NK-92 (cell line): Measurements from ENCODE around the gene BEND7.

ENCODE experiments used
- DNase-seq: peaks from one replicate; lab custom pipeline; 2025; ENCODE audit not compliant: unreplicated experiment; lab: John Stamatoyannopoulos, UW

BEND7 gene

DNA sequence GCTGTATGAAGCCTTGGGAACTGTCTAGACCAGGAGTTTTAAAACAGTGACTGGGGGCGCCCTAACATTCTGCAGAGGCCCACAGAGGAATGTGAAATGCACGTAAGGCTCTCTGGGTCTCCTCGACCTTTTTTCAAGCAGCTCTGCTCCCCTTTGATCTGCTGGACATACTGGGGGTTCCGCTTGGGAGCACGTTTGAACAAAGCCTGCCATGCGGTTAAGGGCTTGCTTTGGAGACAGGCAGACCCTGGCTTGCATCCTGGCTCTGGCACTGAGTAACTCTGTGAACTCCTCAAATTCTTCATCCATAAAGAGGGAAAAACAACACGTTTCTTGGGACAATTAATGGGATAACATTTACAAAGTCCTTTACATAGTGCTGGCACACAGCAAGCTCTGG lies 7.8 kb downstream of the BEND7 start:
- DNase-seq = no peak

DNA sequence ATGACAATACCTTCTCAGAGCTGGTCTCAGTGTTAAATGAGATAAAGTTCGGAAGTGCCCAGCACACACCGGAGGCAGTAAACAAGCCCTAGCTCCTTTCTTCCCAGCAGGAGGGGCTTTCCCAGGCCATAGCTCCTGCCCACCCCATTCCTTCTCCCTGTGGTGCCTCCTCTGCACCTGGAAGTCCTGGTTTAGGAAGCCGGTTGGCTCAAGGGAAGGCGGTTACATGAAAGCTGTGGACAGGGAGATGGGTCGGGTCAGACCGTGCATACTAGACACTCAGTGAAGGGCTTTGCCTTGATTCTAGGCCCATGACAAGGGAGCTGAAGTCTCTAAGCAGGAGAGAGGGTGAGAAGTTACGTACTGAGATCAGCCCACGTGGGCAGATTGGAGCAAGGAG lies 8.6 kb downstream of the BEND7 start:
- DNase-seq = no peak

DNA sequence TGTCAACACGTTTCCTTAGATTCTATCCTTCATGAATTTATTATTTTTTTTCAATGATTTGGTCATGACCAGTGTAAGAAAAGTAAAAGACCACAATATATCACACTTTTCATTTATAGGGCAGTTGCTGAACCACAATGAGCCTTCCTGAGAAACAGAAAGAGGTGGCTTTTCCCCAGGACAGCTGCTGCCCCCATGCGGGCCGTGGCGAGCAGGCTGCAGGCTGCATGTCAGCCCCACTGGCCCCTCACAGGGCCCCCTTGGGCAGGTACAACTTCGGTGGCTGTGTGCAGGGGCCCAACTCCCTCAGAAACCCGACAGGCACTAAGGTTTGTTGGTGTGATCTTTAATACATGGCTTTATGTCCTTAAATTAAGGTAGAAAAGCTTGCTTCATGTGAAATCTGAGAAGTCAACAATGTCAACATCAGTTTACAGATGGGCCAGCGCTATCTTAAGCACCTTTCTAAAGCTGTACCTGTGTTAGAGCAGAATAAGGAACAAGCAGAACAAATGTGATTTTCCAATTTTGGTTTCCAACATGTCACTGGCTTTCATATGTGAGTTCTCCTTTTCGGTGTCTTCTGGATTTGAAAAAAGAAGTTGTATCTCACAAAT lies 10.6 kb downstream of the BEND7 start:
- DNase-seq = no peak

DNA sequence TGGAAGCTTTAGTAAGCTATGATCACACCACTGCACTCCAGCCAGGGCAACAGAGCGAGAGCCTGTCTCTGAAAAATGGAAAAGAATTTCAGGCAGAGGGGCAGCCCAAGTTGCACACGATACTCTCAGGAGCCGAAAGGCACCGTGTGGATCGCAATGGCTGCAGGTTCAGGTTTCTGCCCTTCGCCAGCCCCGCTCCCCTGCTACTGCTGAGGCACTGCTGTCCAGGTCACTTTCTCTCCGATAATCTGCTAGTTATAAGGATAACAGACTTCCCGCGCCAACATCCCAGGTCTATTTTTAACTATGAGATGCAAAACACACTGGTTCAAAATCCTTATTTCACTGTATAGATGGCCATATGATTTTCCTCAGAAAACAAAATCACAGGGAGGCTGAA lies 11.1 kb downstream of the BEND7 start:
- no peak for DNase-seq

DNA sequence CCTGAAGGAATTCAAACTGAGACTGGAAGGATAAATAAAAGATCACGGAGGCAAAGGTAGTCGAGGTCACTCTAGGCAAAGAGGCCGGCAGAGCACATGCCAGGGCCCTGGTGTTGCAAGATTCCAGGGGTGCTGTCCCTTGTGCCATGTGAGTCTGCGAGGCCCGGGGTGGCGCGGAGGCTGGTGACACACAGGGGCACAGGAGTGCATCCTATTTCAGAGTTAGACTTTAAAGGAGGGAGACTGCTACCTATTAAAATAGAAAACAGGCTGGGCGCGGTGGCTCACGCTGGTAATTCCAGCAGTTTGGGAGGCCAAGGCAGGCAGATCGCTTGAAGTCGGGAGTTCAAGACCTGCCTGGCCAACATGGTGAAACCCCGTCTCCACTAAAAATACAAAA lies 12.6 kb downstream of the BEND7 start:
- no peak for DNase-seq

DNA sequence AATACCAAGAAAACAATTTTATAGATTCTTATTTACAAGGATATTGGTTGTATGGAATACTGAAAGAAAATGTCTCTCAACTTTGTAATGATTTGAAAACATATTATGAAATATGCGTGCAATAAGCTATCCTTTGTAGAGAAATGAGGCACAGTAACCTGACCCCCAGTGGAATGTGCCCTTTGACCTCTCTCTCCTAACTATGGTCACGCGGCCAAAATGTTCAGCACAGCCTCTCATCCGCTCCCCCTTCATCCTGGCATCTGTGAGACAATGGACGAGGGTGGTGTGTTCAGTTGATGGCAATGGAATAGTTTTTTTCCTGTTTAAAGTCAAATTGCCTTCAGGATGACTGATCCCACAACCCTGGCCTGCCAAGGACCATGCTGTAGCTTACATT lies 13.3 kb downstream of the BEND7 start:
- no peak for DNase-seq

DNA sequence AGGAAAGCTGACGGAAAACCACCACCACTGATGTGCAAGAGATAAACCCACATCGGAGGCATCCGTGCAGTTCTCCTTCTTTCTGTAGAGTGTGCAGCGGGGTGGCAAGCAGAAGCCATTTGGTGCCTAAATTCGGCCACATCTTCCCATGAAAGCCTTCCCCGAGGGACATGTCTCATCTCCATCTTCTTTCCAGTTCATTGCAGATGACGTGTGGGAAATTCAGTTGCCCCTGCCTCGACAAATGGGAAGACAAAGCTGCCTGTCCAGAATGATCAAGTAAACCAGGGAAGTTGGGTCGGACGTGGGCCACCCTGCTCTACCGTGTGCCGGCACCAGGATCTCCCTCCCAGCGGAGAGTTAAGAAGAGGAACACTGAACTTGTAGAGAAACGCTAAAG lies 14.5 kb downstream of the BEND7 start:
- no peak for DNase-seq

DNA sequence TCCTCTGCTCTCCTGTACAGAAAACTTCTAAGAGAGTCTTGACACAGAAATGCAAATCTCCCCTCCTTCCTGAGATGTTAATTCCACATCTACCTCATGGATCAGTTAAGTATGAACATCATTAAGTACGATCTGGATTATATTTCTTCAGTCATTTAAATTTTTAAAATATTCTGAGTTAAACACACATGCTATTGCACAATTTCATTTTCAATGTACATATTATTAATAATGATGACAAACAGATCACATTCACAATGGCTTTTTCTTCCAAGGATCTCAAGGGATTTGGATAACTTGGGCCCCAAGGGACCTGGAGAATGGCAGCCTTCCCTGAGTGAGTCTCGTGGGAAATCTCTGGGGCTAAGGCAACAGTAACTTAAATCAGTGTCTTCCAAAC lies 16.2 kb downstream of the BEND7 start:
- no peak for DNase-seq

DNA sequence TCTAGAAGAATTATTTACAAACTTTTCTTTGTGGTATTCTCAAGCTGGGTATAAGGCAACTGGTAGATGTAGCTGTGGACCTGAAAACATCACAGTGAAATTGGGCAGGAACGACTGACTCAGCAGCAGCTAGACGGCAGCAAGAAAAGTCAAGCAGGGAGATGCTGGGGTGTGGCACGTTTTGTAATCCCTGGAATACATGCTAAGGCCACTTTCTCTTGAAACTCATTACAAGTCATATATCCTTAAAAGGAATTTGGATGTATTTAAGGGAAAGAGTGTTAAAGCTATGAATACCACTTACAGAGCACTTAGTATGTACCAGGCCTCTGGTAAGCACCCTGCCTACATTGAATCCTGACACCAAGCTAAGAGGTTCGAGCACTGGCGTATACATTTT lies 17.4 kb downstream of the BEND7 start:
- DNase-seq = no peak

DNA sequence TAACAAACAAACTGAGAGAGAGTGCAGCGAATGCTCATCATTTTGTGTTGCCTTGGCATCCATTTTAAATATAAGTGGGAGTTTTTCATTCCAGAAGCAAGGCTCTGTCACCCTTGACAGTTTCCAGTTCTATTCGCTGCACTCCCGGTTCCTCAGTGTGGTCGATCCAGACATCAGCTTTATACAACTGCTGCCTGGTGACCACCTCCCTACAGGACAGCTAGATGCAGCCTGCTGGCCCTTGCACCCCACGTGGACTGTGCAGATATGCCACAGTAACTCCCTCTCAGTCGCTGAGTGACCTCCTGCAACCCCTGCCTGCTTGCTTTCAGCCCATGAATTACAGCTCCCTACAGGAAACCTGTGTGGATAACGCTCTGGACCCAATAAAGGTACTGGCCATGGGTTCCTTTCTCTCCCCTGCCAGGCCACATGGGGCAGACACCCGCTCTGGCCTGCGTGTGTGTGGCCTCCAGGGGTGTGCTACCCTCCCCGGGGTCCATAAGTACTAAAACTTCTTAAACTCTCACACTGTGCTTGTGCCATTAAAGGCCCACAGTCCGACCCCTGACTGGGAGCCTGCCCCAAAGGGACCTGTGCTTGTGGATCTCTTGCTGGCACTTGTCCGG lies 23.6 kb downstream of the BEND7 start:
- DNase-seq = no peak

DNA sequence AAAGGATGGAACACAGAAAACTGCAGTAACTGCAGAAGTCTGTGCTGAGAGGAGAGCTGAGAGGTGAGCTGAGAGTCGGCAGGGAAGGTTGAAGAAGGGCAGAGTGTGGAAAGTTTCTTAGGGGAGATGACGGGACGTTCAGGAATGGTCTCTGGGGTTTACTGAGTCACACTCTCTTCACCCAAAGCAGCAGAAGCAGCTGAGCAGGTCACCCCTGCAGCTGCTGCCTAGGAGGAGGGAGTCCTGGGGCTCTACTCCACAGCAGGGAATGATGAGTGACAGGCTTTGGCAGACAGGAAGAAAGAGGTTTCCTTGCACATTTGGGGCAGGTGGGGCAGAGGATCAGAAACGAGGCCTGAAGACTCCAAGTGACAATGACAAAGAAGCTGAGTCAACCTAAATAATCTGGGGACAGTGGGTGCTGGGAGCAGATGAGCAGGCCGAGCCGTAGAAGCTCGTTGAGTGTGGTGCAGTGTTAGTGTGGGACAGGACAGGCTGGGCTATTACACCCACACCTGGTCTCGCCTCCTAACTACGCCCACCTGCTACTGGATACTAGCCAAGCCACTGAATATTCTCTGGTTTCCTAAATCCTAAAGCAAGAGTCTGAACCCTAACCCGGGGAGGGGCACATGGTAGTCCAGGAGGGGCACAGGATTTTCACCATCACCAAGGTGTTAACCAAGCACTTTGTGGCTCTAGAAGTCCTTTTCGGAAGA lies 24.9 kb downstream of the BEND7 start:
- DNase-seq = no peak

DNA sequence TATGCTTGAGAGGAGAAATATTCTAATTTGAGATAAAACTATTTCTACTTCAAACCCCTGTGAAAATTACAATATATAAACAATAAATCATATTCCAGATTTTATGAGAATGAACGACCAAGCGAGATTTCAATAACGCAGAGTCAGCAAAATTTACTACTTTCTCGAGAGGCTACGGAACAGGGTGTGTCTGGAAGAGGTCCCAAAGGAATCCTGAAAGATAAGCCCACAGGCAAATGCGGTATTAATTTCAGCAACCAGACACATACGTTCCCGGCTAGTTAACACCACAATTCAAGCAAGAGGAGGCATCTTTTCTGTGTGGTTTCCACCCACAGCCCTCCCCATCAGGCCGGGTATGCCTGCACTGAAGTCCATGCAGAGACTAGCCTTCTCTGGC lies 26.4 kb downstream of the BEND7 start:
- DNase-seq = no peak

DNA sequence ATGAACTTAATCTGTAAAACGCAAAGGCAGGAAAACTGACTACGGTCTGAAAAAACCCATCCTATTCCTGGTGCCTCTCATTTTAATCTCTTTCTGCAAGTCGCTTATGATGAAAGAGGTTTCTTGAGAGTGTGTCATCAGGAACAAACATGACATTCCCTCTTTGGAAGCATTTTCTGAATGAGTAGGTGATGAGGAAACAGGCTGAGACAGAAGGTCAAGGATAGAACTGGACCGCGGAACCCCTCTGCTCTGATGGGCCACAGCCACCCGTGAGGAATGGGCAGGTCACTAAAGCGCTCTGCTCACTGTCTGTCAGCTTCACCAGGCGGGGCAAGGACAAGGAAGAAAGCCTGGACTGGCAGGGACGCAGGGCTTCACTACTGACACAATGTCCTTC lies 28.6 kb downstream of the BEND7 start:
- DNase-seq = no peak

DNA sequence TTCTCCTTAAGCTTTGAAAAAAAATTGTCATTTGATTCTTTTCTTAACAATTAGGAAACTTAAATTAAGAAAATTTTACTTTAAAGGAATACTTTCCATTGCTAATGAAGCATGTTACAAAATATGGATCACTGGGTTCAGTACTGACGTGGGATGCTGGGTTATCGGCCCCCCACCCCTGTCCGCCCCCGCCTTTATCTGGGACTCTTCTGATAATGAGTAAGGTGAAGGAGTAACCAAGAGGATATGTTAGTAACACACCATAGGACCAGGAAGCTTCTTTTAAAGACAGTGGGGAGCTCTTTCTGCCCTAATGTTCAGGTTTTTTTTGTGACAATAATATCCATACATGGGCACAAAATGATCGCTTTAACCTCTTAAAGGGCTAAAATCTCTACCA lies 29.7 kb downstream of the BEND7 start:
- no peak for DNase-seq

DNA sequence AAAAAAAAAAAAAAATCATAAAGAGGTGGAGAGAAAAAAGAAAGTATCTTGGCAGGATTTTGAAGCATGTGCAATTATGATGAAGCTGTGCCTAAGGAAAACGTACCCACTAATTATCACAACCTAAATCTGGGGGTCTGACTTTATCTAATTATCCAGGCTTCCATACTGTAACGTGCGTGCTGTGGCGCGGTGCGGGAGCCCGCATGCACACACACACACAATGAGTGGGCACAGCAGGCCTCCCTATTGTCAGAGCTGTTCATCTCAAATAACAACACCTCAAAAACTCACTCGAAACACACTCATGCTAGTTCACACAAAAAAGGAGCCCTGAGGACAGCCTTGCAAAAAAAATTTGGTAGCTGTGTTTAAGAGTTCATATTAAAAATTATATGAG lies 31.9 kb downstream of the BEND7 start:
- no peak for DNase-seq

DNA sequence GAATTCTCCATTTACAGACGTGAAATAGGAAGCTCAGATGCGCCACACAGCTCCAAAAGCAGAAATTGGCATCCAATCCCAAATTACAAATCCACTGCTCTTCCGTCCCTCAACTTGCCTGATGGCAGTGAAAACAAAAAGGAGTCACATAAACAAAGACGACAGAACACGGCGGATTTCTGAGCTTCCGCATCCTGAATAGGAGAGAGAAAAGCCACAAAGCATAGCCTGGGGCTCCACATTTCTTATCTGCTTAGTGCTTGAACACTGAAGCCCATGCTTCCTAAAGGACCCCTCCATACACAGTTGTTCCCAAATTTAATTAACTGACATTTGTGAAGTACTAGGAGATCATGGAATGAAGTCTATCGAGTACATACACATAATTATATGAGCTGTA lies 32.6 kb downstream of the BEND7 start:
- no peak for DNase-seq

DNA sequence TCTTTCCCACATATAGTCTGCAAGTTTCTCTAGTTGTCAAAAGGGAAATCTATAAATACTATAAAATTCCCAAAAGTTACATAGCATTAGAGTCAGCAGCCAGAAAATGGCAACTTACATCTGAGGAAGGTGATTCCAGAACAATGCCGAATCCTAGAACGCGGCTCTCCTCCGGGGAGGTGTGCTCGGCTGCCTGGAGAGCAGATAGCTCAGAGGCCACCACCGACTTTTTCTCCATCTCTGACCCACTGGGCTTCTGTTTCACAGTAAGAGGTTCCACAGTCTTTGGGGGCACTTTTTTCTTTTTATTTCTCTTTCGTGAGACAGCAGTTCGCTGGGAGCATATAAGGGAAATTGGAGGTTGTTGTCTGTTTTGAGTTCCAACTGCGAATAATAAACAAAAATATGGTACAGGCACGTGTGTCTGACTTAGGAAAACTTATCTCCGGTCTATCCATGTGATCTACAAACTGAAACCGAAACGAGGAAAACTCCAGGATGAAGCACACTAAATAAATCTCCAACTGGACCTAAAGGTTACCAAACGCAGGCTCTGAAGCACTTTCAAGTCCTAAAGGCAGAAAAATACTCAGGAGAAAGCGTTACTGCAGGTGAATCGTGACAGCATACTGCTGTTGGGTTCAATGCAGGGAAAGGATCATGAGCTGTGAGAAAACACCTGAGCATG lies 36.2 kb downstream of the BEND7 start:
- no peak for DNase-seq

DNA sequence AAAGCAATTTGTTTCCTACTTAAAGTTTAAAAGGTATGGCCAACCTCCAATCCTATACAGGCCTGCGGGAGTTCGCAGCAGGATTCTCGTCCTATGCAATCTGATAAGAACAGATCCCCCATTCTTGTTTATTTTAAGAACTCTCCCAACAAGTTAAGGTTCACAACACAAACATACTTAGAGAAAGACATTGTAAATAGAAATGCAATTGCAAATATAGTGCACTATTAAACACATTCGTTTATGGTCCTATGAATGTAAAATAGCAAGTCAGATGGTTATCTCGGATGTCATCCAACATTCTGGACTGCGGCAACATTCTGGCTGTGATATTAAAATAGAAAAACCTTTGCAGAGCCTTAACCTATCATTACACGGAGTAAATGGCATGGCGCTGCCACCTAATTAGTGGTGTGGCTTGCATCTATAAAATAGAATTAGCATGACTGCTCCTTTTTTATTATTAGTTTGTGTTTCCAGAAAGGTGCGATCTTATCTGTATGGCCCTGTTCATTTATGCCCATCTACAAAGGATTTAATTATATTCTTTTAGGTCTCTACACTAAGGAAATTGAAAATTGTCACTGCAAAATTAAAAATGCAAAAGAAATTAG lies 37.0 kb downstream of the BEND7 start:
- DNase-seq = no peak

DNA sequence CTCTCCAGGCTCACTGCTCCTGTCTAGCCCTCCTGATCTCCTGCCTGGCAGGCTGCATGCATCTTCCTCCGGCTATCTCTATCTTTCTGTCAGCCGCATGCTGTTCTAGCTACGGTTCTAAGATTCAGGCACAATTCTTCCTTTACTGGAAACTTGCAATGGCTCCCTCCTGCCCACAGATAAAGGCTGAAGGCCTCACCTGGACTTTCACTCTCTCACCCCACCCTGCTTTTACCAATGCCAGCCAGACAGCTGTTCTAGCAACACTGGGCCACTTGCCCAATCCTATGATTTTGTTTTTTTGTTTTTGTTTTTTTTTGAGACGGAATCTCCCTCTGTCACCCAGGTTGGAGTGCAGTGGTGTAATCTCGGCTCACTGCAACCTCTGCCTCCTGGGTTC lies 38.3 kb downstream of the BEND7 start:
- DNase-seq = no peak

DNA sequence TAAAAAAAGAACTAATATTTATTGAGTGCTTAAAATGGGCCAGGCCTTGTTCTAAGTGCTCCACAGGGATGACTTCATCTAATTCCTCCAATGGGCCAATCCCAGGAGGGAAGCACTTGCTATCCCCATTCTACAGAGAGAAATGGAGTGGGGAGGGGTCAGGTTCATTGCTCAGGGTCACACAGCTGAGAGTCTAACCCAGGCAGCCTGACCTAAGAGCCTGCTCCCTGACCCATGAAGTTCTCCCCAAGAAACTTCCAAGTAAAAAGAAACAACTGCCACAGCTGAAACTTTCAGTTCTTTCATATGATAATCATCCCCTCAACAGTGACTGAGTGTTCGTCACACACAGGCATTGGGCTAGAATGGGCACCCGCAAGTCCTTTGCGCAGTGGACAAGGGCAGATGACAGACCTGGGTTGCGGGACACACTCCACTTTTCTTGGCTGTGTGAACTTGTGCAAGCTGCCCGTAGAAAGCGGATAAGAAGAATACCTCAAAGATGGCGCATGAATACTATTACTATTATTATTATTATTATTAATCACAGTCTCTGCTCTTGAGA lies 39.7 kb downstream of the BEND7 start:
- no peak for DNase-seq

DNA sequence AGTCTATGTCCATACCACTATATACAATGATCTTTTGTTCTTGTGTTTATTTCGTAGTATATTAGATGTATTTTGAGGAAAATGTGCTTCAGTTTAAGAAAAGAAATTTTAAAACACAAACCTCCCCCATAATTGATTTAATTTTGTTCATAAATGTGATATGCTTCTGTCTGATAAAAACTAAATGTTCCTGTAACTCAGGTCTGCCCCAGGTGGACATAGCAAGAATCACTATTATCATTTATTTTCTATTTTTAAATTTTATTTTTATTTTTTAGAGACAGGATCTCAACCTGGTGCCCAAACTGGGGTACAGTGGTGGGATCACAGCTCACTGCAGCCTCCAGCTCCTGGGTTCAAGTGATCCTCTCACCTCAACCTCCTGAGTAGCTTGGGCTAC lies 43.2 kb downstream of the BEND7 start:
- DNase-seq = no peak
